SIG-M5 (cell line): ENCODE results near the gene NRCAM.

ENCODE experiments used
- DNase-seq: peaks from one replicate; lab custom pipeline; 2025; lab: John Stamatoyannopoulos, UW

Gene NRCAM

DNA sequence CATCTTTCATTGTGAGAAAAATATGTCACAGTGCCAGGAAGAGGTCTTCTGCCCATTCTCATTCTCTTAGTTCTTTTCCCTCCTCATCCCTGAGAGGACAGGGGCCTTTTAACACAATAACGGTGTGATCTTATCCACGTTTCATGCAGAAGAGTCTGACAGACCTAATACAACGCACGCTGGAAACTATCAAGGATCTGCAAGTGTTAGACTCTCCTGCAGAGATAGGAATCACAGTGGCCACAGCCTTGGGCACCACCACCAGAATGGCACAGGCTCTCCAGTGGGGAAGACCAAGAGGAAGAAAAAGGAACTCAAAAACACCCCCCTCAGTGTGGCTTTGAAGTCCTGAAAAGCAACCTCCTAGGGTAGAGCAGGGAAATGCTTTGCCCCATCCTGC, 253.5 kb downstream of the NRCAM start:
- DNase-seq, result no peak

DNA sequence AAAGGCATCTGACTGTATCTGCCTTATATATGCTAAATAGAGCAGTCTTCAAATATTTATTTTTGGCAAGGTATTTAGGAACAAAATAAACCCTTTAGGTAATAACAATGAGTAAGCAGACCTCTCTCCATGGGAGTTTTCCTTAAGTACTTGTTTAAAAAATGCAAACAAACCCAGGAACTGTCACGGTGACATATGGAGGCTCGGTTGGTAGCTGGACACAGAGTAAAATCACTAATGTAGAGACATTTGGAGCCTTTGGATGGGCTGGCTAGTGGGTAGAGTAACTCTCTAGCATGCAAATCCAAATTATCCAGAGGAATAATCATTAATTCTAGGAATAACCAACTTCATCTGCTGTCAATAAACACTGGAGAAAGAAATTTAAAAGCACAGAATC, 254.5 kb downstream of the NRCAM start:
- DNase-seq, result no peak

DNA sequence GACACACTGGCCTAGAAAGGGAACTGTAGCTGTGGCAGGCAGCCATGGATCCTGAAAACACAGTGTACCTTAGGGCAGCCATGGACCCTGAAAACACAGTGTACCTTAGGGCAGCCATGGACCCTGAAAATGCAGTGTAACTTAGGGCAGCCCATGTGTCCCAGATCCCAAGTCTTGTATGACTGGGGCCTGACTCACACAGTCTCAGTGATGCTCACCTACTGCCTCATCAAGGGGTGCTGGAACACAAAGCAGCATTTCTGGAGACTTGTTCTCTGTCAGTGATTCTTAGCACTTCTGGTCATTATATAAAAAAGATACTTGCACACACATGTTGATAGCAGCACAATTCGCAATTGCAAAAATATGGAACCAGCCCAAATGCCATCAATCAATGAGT, 255.9 kb downstream of the NRCAM start:
- no peak for DNase-seq

DNA sequence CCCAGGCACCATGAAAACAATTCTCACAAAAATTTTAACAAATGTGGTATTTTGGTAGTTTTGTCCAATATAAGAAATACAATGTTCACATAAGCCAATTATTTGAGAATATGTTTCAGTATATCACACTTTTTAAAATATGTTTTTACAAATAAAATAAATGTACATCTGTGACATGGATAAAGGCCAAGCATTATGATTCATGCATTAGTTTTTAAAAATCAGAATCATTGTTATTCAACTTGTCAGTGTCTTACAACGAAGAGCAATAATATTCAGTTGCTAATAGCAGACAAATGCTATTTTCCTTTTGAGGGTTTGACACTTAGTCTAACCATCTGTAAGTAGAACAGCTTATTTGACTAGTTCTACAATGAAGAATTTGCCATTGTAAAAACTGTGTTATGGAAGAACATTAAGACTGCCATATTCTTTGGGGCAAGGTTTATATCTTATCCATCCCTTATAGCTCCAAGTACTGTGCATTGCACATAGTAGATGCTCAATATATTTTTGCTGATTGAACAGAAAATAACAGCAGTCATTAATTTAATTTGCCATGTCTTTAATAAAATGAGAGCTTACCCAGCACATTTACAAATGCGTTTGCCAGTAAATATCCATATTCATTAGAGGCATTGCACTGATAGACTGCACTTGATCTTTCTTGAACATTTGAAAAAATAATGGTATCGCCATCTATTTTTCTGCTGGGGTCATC, 258.7 kb downstream of the NRCAM start:
- DNase-seq, result no peak

DNA sequence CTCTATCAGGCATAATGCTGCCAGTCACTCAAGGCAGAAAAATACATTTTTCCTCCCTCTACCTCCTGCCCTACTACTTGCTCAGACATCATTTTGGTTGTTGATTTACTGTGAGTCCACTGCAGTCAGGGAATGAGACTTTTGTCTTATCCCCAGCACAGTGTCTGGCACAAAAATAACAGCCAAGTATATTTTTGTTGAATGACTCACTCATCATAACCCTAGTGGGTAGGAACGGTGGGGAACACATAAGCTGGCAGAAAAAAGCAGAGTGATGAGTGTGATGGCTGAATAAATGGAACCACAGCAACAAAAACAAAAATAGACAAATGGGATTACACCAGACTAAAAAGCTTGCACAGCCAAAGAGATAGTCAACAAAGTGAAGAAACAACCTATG, 260.2 kb downstream of the NRCAM start:
- DNase-seq, result no peak

DNA sequence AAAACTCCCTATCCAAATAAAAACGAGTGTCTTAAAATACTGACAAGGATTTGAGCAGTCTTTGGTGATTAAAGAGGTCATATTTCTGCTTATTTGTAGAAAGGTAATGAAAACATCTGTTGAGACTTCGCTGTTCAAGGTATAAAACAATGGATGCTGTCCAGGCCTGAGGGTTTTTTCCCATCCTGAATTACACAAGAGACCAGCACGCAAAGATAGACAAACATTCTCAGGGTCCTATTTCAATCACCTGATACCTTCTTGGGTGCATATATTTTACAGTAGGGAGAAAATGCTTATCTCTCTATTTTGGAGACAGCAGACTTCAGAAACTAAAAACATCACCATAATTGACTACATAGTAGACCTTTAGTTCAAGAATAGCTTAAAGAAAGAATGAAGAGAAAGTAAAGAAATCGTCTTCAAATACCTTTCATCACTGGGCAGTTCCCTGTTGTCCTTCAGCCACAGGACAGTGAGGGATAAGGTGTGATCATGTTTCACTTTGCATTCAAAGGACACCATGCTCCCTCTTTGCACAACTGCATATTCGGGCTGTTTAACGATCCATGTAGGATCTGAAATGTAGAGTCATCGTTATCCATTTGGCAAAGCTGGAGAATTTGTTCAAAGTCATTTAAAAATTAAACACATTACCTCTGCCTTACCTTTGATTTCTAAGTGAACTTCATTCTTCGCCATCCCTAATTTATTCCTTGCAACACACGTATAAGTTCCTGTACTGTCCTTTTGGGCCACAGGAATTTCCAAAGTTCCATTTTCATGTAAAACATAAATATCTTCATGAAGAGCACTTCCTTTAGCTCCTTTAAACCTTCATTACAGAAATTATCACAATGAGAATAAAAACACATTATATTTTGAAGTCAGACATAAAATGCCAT, 262.4 kb downstream of the NRCAM start:
- DNase-seq, result no peak

DNA sequence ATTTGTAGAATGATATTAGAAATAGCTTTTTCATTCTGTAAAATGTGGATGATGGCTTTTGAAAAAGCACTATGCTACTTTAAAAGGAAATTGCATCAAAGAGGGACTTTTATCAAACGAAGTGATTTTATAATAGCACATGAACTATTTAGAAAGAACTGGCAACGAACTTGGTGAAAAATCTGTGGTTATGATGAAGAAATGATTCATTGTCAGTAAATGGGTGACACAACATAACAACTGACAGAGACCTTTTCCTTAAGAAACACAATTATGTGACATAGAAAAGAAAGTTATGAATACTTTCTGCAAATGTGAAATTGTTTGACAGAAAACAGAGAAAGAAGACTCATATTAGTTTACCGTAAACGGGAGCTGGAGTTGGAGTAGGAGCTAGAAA, 265.3 kb downstream of the NRCAM start:
- DNase-seq, result no peak

DNA sequence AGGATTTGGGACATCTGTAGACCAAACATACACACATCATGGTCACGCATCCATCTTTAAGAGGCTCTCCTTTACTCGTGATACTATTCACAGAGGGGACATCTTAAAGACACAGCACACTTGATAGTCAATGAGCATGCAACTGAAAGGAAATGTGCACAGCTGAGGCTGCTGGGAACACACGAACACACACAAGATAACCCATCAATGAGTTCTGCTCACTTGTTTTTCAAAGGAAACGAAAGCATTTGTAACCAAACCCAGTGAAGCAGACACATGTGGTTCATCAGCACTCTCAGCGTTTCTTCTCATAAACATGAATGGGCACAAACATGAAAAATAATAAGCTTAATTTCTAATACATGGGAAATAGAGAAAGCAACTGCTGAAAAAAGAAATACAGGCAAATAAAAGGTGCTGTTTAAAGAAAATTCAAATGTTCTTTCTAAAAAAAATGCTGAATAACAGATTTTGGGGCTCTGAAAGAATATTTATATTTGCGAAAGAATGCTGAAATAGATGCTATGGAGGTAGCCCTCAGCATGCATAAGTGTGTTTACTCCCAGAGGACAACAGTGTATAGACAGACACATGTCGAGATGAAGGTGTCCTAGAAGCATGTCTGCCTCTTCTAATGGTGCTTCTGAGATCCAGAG, 266.4 kb downstream of the NRCAM start:
- no peak for DNase-seq

DNA sequence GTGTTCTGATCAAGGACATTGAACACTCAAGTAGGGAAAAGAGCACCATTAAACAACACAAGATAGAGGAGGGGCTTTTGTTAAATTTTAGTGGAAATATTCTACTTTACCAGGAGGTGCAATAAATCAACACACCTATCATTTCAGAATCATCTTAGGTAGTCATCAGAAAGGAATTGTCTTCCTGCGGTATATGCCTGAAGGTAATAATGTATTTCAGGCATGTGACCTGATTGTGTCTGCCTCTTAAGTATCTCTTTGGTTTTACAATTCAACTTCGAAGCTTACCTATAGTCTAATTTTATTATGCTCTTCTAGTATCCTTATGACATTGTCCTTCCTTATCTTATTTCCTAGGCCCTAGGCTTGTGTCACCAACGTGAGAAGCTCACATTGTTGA, 267.5 kb downstream of the NRCAM start:
- no peak for DNase-seq

DNA sequence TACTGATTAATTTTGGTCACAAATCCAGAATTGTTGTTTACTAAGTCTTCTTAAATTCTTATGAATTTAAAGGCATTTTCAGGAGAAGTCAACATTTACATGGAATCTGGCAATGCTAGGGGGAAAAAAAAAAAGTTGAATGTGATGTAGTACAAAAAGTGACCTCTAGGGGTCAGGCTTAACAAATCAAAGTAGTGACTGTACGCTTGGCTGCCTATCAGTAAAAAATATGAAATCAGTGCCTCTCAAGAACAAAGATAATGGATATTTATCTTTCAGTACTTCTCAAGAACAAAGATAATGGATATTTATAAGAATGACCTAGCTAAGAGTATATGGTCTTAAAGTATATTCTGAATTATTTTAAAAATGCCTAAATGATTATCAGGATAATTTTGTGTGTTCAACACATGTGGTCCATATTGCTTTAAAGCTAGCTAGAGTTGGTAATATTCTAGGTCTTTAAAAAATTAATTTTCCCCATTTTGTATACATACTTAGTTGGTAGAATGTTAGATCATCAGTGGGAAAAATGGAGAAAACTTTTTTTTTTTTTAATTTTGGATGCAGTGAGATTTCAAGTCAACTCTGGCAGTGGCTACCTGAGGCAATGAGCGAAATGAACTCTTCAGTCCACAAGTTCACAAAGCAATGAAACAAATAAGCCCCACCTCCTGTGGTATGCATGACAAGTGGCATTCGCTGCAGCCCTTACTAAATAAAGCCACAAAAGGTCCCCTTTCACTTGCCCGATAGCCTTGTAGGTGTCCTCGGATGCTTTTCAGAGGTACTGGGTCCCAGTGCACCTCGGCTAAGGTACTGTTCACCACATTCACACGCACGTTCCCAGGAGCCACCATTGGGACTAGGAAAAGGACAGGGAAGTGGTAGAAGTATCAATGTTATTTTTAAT, 274.9 kb downstream of the NRCAM start:
- DNase-seq, result no peak

DNA sequence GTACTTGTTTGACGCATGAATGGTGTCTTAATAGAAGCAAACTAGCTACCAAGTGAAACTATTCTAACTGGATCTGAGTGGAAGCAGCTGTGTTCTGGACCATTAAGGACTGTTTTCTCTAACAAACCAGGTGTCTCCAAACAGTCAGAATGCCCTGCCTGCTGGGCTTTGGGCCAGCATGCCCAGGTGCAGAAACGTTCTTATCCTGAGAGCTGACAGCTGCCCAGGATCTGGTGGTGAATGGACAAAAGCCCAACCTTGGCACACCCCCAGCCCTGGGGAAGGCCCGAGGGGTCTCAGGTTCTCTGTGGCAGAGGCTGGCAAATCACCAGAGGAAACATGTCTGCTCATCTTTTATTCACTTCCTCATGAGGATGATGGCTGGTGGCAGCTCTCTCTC, 277.8 kb downstream of the NRCAM start:
- no peak for DNase-seq

DNA sequence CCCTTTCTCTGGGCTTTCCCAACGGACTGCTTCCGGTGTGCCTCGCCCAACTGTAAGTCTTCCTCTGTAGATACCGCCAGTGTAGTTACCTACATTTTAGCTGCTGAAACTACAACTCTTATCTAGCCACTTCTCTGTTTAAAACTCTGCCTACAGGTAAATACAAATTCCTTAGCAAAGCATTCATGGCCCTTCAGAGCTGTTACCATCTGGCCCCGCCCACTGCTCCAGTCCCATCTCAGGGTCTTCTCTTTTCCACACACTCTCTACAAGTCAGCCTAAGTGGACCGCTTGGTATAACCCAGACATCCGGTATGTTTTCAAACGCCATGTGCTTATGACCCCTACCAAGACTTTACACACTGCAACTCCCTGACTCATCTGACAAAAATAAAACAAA, 285.1 kb downstream of the NRCAM start:
- no peak for DNase-seq

DNA sequence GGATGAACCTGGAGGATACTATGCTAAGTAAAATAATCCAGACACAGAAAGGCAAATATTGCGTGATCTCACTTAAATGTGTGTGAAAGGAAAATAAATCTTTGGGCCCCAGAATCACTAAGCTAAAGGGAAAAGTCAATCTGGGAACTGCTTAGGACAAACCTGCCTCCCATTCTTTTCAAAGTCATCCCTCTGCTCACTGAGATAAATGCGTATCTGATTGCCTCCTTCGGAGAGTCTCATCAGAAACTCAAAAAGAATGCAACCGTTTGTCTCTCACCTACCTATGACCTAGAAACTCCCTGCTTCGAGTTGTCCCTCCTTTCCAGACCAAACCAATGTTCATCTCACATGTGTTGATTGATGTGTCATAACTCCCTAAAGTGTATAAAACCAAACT, 286.0 kb downstream of the NRCAM start:
- no peak for DNase-seq

DNA sequence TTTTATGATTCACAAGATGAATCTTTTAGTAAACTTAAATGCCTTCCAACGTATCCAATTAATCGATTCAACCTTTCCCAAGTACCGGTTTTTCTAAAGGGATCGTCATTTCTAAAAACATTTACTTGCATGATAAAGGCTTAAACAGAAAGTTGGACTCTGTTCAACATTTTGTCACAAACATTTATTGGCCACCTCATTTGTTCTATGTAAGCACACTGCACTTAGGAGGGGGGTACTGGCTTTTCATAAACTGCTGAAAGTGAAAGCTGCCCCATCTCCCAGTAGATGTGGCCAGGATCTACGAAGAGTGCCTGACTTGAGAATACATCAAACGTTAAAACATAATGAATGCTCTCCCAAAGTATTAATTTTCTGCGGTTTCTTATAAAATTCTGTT, 288.8 kb downstream of the NRCAM start:
- DNase-seq, result no peak

DNA sequence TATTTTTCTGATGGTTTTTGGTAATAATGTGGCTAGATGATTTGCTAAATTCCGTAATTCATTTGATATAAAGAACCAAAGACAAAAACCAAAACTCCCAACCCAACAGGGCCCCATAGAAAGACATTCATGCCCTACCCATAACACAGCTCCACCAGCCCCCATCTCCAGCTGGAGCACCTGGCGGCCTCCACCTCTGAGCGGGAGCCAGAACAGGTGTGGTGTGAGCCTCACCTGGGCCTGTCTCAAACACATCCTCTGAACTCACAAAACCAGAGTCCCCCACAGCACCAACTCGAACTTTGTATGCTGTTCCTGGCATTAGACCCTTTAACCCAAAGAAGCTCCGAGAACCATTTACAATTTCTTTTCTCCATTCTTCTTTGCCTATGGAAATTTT, 289.5 kb downstream of the NRCAM start:
- no peak for DNase-seq

DNA sequence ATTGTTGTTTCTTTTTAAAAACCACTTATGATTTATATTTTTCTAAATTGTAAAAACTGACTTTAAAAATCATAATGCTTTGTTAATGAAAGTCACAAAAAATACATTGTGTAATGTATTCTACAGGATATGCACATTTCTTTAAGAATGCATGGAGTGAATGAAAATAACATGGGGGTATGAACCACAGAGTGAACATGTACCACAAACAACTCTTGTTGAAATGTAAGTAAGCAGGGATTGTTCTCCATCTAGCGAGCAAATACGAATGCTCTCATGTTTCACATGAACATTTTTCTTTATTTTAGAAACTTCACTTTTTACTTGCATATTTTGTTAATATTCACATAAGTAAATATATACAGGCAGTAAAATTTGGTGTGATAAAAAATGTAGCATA, 290.5 kb downstream of the NRCAM start:
- no peak for DNase-seq

DNA sequence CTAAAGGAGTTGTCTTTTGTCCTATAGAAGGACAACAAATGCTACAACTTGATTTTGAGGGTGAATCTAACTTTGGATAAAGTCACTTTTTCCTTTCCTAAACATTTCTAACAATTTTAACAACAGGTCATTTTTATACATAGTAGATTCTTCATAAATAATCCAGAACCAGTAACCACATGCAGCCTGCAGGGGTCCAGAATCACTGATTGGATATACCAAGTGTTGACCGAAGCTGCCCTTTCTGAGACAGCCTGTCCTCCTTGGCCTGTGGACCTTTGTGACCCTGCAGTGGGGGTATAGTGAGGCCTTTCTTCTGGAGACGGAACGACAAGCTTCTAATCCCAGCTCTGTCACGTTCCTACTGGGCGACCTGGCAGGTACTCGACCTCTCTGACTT, 291.3 kb downstream of the NRCAM start:
- DNase-seq, result no peak

DNA sequence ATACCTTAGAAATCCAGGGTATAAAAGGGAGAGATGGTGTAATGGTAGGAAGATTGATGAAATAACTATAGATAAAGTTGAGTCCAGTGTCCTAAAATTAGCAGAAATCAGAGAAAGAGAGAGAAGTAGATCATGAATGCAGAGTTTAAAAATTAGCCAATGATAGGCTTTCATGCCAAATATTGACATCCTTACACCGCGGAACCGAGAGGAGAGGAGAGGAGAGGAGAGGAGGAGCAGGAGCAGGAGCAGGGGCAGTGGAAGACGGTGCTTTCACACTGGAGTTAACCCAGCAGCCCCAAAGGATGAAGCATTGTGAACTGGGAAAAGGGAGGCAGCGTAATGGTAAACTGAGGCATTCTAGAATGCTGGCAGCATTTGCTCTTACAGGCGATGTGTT, 291.9 kb downstream of the NRCAM start:
- DNase-seq, result no peak

DNA sequence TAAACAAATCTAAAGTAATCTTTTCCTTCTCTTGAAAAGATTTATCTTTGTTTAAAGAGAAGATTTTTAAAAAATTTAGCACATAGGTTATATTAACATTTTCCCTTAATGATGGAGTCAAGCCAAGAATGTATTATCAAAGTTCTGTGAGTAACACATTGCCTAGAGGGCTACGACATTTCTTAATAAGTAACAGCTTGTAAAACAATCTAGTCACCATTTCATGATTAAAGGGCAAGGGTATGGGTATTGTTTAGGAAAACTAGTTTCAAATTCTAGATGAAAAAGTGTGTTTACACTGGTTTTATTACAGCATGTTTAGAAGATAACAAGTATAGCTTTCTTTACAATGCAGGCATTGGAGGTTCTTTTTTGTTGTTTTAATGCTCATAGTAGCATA, 297.5 kb downstream of the NRCAM start:
- DNase-seq, result no peak

DNA sequence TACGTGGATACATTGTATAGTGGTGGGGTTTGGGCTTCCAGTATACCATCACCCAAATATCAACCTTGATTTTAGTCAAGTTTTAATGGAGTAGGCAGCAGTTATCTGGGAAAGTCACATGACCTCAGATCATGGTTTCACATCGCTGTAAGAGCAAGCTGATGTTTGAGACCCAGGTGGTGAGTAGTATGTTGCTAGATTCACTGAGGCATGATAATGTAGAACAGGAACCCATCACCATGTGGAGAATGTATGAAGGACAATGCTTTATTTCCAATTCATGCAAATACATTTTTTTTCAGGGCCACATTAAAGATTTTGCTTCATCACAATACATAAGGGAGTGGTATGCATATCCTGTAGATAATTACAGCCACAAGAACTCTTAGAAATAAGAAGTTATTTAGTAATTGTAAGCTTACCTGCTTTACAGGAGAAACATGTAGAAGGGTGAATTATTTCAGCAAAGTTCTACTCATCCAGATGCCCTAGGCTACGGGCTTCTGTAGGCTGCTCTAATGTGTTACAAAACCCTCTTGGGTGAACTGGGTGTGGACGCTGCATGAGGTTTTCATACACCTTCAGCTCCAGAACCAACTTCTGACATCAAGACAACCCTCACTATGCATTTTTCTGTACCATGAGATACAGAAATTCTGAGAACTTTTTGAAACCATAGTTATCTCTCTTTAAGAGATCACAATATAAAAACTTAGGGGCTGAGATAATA, 298.5 kb downstream of the NRCAM start:
- DNase-seq, result no peak

DNA sequence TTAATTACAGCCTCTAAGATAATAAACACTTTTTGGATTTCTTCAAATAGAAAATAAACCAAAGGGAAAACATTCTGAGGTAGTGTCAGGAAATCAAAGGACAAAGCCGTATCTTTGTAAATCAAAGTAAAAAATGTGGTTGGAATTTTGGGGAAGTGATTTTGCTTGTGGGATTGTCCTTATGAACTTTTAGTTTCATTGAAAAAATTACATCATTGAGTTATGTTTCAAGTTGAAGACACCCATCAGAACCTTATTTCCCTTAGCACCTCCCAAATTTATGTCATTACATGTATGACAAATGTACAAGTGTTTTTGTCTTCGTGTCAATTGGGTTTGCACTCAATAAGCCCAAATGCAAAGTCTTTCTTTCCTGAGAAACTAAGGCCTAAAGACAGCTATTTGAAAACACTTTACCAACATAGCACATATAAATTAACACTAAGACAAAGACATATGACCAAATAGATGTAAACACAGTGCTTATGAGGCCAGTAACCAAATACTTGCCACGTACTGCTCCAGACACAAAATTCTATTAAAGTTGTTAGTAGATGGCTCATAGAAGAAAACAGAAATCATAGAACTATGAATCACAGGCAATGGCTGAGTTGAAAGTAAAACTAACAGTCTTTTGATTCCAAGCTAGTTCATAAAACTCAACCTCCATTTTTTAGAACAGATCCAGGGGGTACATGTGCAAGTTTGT, 299.2 kb downstream of the NRCAM start:
- no peak for DNase-seq
